IMR-90 (cell line): ENCODE measurements around the gene RAMP3. TPM values are rescaled to one million over a fixed set of nuclear protein-coding genes. Genes with fewer than 3 reads are reported as not detected.

Experiments used
- ATAC-seq: fragments of 200-7000 bp; cut with Tn5 transposase; 2 replicates; pipeline ENCODE4 v1.9.1; 2020; ENCODE audit warnings: low read depth, mild to moderate bottlenecking, moderate library complexity
- BruUV-seq: library from RNA; stranded (reverse); fragments of 400-500 nt; replicated peaks from 2 replicates; lab custom pipeline; 2021; lab: Mats Ljungman, UMichigan
- CTCF ChIA-PET: fragments of 300-600 bp; formaldehyde crosslinking; extraction: SDS; loops from one replicate; lab custom pipeline; 2021; ENCODE audit warnings: antibody characterized with exemption; lab: Yijun Ruan, JAX
- POLR2A ChIA-PET: fragments of 300-600 bp; sonication (Branson Sonifier 250); formaldehyde crosslinking; loops from one replicate; lab custom pipeline; 2022; ENCODE audit warnings: antibody characterized with exemption; ENCODE audit not compliant: unreplicated experiment; lab: Charles Lee
- DNase-seq: peaks from one replicate; pipeline ENCODE4 v3.0.0; 2013
- H2AFZ ChIP-seq: replicated peaks from 2 replicates; pipeline ENCODE3; 2013; ENCODE audit warnings: low read length, mild to moderate bottlenecking; ENCODE audit not compliant: poor library complexity
- H2AK5ac ChIP-seq: 2 replicates; pipeline ENCODE4 v1.6.1; 2013; ENCODE audit warnings: low read depth, low read length, inconsistent platforms
- H2AK9ac ChIP-seq: replicated peaks from 2 replicates; pipeline ENCODE3; 2013; ENCODE audit warnings: mild to moderate bottlenecking, low read depth, low read length, moderate library complexity; ENCODE audit not compliant: poor library complexity
- H2BK120ac ChIP-seq: 2 replicates; pipeline ENCODE4 v1.6.1; 2013; ENCODE audit warnings: low read depth, low read length, inconsistent platforms
- H2BK15ac ChIP-seq: 3 replicates; pipeline ENCODE4 v1.6.1; 2013; ENCODE audit warnings: low read depth, low read length, inconsistent platforms
- H2BK20ac ChIP-seq: 2 replicates; pipeline ENCODE4 v1.6.1; 2013; ENCODE audit warnings: low read depth, mild to moderate bottlenecking, inconsistent platforms, low read length, moderate library complexity
- H2BK5ac ChIP-seq: 2 replicates; pipeline ENCODE4 v1.6.1; 2013; ENCODE audit warnings: mild to moderate bottlenecking, low read depth, low read length, inconsistent platforms; ENCODE audit not compliant: poor library complexity, severe bottlenecking
- H3K14ac ChIP-seq: replicated peaks from 2 replicates; pipeline ENCODE4 v1.6.1; 2013; ENCODE audit warnings: low read depth, low read length, inconsistent platforms
- H3K18ac ChIP-seq: 2 replicates; pipeline ENCODE4 v1.6.1; 2013; ENCODE audit warnings: low read depth, low read length, control low read depth
- H3K23ac ChIP-seq: 2 replicates; pipeline ENCODE4 v1.6.1; 2013; ENCODE audit warnings: low read depth, low read length, inconsistent platforms
- H3K27ac ChIP-seq: 2 replicates; pipeline ENCODE4 v1.5.1; 2013; ENCODE audit warnings: mild to moderate bottlenecking, control low read depth, low read length; ENCODE audit not compliant: insufficient read depth
- H3K27me3 ChIP-seq: 2 replicates; pipeline ENCODE4 v1.6.1; 2013; ENCODE audit warnings: low read length; ENCODE audit not compliant: control insufficient read depth, insufficient read depth
- H3K36me3 ChIP-seq: 2 replicates; pipeline ENCODE4 v1.6.1; 2013; ENCODE audit warnings: low read length, mixed read lengths; ENCODE audit not compliant: control insufficient read depth, insufficient read depth
- H3K4ac ChIP-seq: 2 replicates; pipeline ENCODE4 v1.6.1; 2013; ENCODE audit warnings: low read depth, low read length, inconsistent platforms
- H3K4me1 ChIP-seq: 2 replicates; pipeline ENCODE4 v1.6.1; 2013; ENCODE audit warnings: low read length, mixed read lengths; ENCODE audit not compliant: control insufficient read depth, insufficient read depth
- H3K4me2 ChIP-seq: 2 replicates; pipeline ENCODE4 v1.6.1; 2013; ENCODE audit warnings: low read depth, mild to moderate bottlenecking, control low read depth, low read length, moderate library complexity
- H3K4me3 ChIP-seq: 2 replicates; pipeline ENCODE4 v1.5.1; 2013; ENCODE audit warnings: low read depth, mild to moderate bottlenecking, control low read depth, low read length, moderate library complexity; ENCODE audit not compliant: insufficient read depth
- H3K56ac ChIP-seq: 2 replicates; pipeline ENCODE4 v1.6.1; 2013; ENCODE audit warnings: low read length, inconsistent platforms; ENCODE audit not compliant: insufficient read depth; ENCODE audit errors: extremely low read depth
- H3K79me1 ChIP-seq, 2 experiments: 2 replicates each; pipeline ENCODE4 v1.6.1; 2013; ENCODE audit warnings: low read length in 2 of 2, inconsistent platforms in 1 of 2, low read depth in 1 of 2
- H3K9ac ChIP-seq: 2 replicates; pipeline ENCODE4 v1.6.1; 2013; ENCODE audit warnings: low read depth, low read length, control low read depth
- H3K9me1 ChIP-seq: 2 replicates; pipeline ENCODE4 v1.6.1; 2013; ENCODE audit warnings: low read length, inconsistent platforms; ENCODE audit not compliant: insufficient read depth
- H3K9me3 ChIP-seq: 2 replicates; pipeline ENCODE4 v1.6.1; 2013; ENCODE audit warnings: low read length; ENCODE audit not compliant: control insufficient read depth, insufficient read depth
- H4K20me1 ChIP-seq: 2 replicates; pipeline ENCODE4 v1.6.1; 2013; ENCODE audit warnings: low read length, inconsistent platforms; ENCODE audit not compliant: insufficient read depth
- H4K5ac ChIP-seq: 2 replicates; pipeline ENCODE4 v1.6.1; 2013; ENCODE audit warnings: mild to moderate bottlenecking, low read depth, low read length, control low read depth
- H4K8ac ChIP-seq, 2 experiments: 2 replicates each; pipeline ENCODE4 v1.6.1; 2013; ENCODE audit warnings: low read depth in 2 of 2, low read length in 2 of 2, control low read depth in 1 of 2, inconsistent platforms in 1 of 2
- H4K91ac ChIP-seq: 2 replicates; pipeline ENCODE4 v1.6.1; 2013; ENCODE audit warnings: low read depth, low read length, inconsistent platforms; ENCODE audit not compliant: insufficient read depth
- BHLHE40 ChIP-seq: fragments of 150-350 bp; IDR thresholded peaks from 2 replicates; pipeline ENCODE4 v1.6.1; 2016; ENCODE audit warnings: mild to moderate bottlenecking, low read depth, low read length
- CHD1 ChIP-seq: IDR thresholded peaks from 2 replicates; pipeline ENCODE4 v1.6.1; 2012; ENCODE audit warnings: low read depth, low read length, improper control_type of control experiment
- ELK1 ChIP-seq: fragments of 150-350 bp; IDR thresholded peaks from 2 replicates; pipeline ENCODE4 v1.6.1; 2016; ENCODE audit warnings: low read depth, mild to moderate bottlenecking, low read length, moderate library complexity, borderline replicate concordance
- FOS ChIP-seq: fragments of 150-350 bp; IDR thresholded peaks from 2 replicates; pipeline ENCODE4 v1.6.1; 2016; ENCODE audit warnings: low read depth, low read length
- MAFK ChIP-seq: IDR thresholded peaks from 2 replicates; pipeline ENCODE4 v1.6.1; 2012; ENCODE audit warnings: low read depth, low read length, improper control_type of control experiment
- MAZ ChIP-seq: IDR thresholded peaks from 2 replicates; pipeline ENCODE4 v1.6.1; 2012; ENCODE audit warnings: low read depth, mild to moderate bottlenecking, low read length, improper control_type of control experiment, moderate library complexity, borderline replicate concordance
- MXI1 ChIP-seq: IDR thresholded peaks from 2 replicates; pipeline ENCODE4 v1.6.1; 2012; ENCODE audit warnings: low read depth, mild to moderate bottlenecking, low read length, moderate library complexity, borderline replicate concordance
- NFE2L2 ChIP-seq: fragments of 150-350 bp; IDR thresholded peaks from 2 replicates; pipeline ENCODE4 v1.6.1; 2016; ENCODE audit warnings: low read depth, mild to moderate bottlenecking, low read length
- RAD21 ChIP-seq: IDR thresholded peaks from 2 replicates; pipeline ENCODE4 v1.6.1; 2012; ENCODE audit warnings: low read length, improper control_type of control experiment
- RCOR1 ChIP-seq: IDR thresholded peaks from 2 replicates; pipeline ENCODE4 v1.6.1; 2012; ENCODE audit warnings: mild to moderate bottlenecking, low read length, improper control_type of control experiment; ENCODE audit not compliant: insufficient replicate concordance
- RFX5 ChIP-seq: IDR thresholded peaks from 2 replicates; pipeline ENCODE4 v1.8.0; 2012; ENCODE audit warnings: low read depth, mild to moderate bottlenecking, low read length, moderate library complexity
- SMC3 ChIP-seq: fragments of 150-350 bp; IDR thresholded peaks from 2 replicates; pipeline ENCODE4 v1.6.1; 2016; ENCODE audit warnings: low read depth, mild to moderate bottlenecking, antibody characterized with exemption, low read length, moderate library complexity
- USF2 ChIP-seq: fragments of 150-350 bp; IDR thresholded peaks from 2 replicates; pipeline ENCODE4 v1.6.1; 2017; ENCODE audit warnings: mild to moderate bottlenecking, antibody characterized with exemption, low read length, low read depth
- WGBS, 2 experiments: methylation state at CpG; one replicate each; pipeline versions ENCODE4 v1.1.5 to v1.1.7; 2013; ENCODE audit warnings: missing lambda C conversion rate in 2 of 2; ENCODE audit not compliant: insufficient read length in 1 of 2; ENCODE audit errors: extremely low coverage in 2 of 2; 5-methylcytosine and 5-hydroxymethylcytosine counted together
- dilution Hi-C: fragments of 300-500 bp; cut with HindIII; formaldehyde crosslinking; loops from one replicate; pipeline ENCODE4 v1.14.3; 2018; ENCODE audit warnings: low sequenced_read_pairs; ENCODE audit not compliant: unreplicated experiment
- in situ Hi-C: fragments of 300-500 bp; cut with MboI; formaldehyde crosslinking; loops from 3 replicates; pipeline ENCODE4 v1.14.3; 2019; ENCODE audit warnings: low sequenced_read_pairs, inconsistent platforms, mixed read lengths
- intact Hi-C: fragments of 100-400 bp; cut with micrococcal nuclease; formaldehyde crosslinking; loops from 2 replicates; pipeline ENCODE4 v1.10.0; 2022
- polyA plus RNA-seq, 3 experiments: library from polyadenylated mRNA; depleted of rRNA; stranded (reverse); fragments of >200 nt; gene quantifications; 2 replicates each; pipeline ENCODE4 v1.2.3, GENCODE V29; 2012; ENCODE audit warnings: low replicate concordance in 1 of 3
- total RNA-seq: library from RNA; depleted of rRNA; stranded (reverse); fragments of >200 nt; gene quantifications from 2 replicates; pipeline ENCODE4 v1.2.3, GENCODE V29; 2012

Gene RAMP3
- total and polyA plus RNA-seq, 2 of the 4 experiments (the other 2 are of a cell fraction): not detected

- H3K56ac ChIP-seq: no peak overlapping the region
- intact Hi-C loops: no loop called here
- no peak overlapping the region for H2BK20ac ChIP-seq
- CTCF ChIA-PET: no interaction called here
- H3K14ac ChIP-seq: no peak overlapping the region
- H3K9me3 ChIP-seq: no peaks in the 10 kb centered on the region
- H3K9me1 ChIP-seq: no peaks in the 10 kb centered on the region
- DNase-seq (no peak), ATAC-seq (no peak)
- POLR2A ChIA-PET: no interaction called here
- in situ Hi-C loops: no loop called here
- H3K27me3 ChIP-seq: peaks cover 51% of the 10 kb centered on the region
- H4K5ac ChIP-seq: no peak overlapping the region
- no peak overlapping the region for H2AK5ac ChIP-seq
- H4K91ac ChIP-seq: no peak overlapping the region
- H3K4me2 ChIP-seq: no peak overlapping the region
- 50% methylated on average over 3 of the region's 10 CpGs; no CpG with 5 or more reads in 1 of the 2 experiments for WGBS, 2 experiments
- BruUV-seq: no TSS peak
- dilution Hi-C loops: no loop called here
- no peak overlapping the region for H3K4ac ChIP-seq
- no peak overlapping the region for H2AFZ ChIP-seq
- TF ChIP-seq MXI1 (no peak), NFE2L2 (no peak), RAD21 (no peak), RFX5 (no peak), MAFK (no peak), USF2 (no peak), MAZ (no peak), RCOR1 (no peak), SMC3 (no peak), CHD1 (no peak), BHLHE40 (no peak), ELK1 (no peak), FOS (no peak)
- no peak overlapping the region for H2BK120ac ChIP-seq
- H3K79me1 ChIP-seq: no peaks in the 10 kb centered on the region
- H3K36me3 ChIP-seq: no peaks in the 10 kb centered on the region
- no peaks in the 10 kb centered on the region for H3K4me1 ChIP-seq
- H4K8ac ChIP-seq: no peak overlapping the region
- no peak overlapping the region for H3K23ac ChIP-seq
- H3K4me3 ChIP-seq: no peak overlapping the region
- no peak overlapping the region for H3K9ac ChIP-seq
- no peak overlapping the region for H3K27ac ChIP-seq
- H2BK5ac ChIP-seq: no peak overlapping the region
- H2AK9ac ChIP-seq: no peak overlapping the region
- no peaks in the 10 kb centered on the region for H4K20me1 ChIP-seq
- no peak overlapping the region for H2BK15ac ChIP-seq
- H3K18ac ChIP-seq: no peak overlapping the region
These were observed 2.9 kb downstream of the RAMP3 start for GRCh38 chr7:45160417-45160881.
